GM18517 (cell line): Measurements from ENCODE around the gene PRR35.
A peak's percentile ranks its signal among the peaks of the same experiment; 100 is the strongest.

ENCODE experiments used
- ATAC-seq: cut with Tn5 transposase; IDR thresholded peaks from one replicate; pipeline ENCODE4 v1.9.1; 2021; ENCODE audit warnings: mild to moderate bottlenecking, moderate library complexity; ENCODE audit not compliant: unreplicated experiment

Gene PRR35

DNA sequence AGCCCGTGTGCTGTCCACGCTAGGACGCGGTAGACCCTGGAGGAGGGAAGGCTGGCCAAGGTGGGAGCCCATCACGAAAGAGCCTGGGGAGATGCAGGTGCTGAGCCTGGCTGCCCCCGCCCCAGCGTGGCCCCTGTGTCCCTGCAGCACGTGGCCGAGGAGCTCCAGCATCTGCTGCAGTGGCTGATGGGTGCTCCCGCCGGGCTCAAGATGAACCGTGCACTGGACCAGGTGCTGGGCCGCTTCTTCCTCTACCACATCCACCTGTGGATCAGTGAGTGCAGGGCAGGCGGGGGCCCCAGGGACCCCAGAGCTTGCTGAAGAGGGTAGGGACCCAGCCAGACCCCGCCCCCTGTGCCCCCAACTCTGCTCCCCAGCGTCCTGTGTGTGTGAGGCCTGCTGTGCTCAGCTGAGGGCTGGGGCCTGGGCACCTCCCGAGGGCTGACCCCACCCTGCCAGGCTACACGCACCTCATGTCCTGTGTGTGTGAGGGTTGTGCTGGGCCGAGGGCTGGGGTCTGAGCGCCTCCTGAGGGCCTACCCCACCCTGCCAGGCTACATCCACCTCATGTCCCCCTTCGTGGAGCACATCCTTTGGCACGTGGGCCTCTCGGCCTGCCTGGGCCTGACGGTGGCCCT, 18.2 kb downstream of the PRR35 start:
- ATAC-seq: no peak

DNA sequence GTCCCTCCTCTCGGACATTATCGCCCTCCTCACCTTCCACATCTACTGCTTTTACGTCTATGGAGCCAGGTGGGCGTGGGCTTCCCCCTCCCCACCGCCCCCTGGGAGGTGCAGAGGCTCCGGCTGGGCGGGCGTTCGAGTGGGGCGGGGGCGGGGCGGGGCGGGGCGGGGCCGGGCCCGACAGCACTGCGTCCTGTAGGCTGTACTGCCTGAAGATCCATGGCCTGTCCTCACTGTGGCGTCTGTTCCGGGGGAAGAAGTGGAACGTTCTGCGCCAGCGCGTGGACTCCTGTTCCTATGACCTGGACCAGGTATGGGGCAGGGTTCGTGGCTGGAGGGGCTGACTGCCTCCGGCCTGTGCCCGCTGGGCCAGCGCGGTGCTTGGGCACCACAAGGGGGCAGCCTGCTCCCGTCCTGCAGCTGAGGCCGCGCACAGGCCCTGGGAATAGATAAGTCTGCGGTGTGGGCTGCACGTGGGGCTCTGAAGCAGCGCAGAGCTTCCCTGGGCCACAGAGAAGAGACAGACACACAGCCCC, 18.7 kb downstream of the PRR35 start:
- no peak for ATAC-seq

DNA sequence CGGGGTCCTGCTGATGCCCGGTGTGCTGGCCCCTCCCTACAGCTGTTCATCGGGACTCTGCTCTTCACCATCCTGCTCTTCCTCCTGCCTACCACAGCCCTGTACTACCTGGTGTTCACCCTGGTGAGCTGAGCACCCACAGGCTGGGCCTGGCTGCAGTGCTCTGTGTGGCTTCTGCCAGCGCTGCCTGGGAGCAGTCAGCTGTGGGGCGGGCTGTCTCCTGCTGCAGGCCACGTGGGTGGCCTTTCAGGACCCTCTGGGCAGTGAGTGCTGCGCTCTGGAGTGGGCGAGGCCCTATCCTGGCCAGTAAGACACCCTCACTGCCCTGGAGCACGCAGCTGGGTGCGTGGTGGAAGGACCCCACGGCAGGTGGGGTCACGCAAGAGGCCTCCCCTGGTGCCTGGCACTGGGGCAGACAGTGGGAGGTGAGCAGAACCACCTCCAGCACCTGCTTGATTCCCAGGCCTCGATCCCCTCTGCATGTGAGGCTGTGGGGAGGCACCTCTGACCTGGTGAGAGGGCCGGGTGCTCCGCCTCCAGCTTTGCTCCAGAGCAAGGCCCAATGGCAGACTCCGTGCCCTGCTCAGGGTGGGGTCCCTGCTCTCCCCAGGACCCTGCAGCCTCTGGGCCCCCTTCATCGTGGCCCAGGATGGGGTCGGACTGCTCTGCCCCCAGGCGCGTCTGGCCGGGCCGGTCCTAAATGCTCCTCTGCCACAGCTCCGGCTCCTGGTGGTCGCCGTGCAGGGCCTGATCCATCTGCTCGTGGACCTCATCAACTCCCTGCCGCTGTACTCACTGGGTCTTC, 20.1 kb downstream of the PRR35 start:
- no peak for ATAC-seq

DNA sequence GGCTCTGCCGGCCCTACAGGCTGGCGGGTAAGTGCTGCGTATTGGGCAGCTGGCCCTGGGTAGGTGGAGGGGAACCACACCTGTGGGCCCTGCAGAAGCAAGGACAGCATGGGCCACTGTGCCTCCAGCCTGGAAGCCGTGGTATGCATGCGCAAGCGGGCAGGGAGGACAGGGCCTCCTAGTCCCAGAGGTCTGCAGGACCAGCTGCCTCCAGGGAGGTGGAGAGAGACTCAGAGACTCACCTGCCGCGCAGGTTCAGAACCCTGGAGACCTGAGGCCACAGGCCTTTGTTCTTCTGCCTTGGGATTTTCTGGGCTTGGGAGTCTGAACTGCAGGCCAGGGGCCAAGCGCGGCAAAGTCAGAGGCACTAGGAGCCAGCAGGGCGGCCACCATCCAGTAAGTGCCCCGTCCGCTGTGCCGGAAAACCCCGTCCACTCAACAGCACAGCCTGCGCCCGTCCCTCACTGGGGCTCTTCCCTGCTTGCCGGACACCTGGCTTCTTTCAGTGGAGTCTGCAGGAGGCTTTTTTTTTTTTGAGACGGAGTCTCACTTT, 20.8 kb downstream of the PRR35 start:
- no peak for ATAC-seq

DNA sequence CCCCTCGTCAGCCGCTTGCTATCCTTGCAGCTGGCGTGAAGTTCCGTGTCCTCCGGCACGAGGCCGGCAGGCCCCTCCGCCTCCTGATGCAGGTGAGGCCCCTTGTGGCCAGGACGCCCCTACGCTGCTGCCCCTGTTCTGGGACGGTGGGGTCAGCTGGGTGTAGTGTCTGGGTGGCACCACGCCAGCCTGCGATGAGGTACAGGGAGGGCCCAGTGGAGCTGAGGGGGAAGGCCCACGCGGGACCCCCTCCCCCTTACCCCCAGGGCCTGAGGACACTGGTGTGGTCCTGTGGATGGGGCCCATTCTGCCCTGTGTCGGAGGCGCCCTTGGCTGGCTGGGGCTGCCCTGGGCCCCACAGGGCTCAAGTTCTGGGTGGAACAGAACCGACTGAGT, 22.0 kb downstream of the PRR35 start:
- ATAC-seq: no peak

DNA sequence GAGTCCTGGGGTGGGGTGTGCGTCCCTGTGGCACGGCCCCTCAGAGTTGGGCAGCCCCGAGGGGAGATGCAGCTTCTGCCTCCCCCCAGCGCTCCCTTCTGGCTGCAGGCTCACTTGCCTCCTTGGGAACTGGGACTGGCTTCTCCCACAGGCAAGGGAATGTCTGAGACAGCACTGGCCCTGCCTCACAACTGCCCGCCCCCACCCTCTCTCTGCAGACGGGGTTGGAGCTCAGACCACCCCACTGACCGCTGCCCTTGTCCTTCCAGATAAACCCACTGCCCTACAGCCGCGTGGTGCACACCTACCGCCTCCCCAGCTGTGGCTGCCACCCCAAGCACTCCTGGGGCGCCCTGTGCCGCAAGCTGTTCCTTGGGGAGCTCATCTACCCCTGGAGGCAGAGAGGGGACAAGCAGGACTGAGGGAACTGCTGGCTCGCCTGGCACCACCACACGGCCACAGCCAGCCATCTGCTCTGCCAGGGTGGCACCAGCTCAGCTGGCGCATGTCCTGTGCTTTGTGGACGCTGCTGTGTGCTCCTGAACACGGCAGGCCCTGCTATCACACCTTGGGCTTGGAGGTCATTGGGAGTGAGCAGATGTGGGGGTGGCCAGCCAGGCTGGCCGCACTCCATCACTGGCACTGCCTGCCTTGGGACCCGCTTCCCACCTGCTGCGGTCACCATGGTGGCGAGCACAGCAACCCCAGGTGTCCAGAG, 22.6 kb downstream of the PRR35 start:
- no peak for ATAC-seq

DNA sequence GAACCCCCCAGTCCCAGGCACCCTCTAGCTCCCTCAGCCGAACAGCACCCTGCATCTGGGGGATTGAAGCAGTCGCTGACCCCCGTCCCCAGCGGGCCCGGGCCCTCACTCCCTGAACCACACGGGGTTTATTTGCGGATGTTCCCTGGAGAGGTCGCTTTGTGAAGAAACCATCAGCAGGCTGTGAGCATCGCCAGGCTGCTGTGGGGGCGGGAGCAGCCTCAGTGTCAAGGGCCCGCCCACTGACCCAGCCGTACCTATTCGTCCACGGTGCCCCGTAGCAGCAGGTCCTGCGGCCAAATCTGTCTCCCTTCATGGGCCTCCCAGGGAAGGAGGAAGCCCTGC, 23.2 kb downstream of the PRR35 start:
- no peak for ATAC-seq

DNA sequence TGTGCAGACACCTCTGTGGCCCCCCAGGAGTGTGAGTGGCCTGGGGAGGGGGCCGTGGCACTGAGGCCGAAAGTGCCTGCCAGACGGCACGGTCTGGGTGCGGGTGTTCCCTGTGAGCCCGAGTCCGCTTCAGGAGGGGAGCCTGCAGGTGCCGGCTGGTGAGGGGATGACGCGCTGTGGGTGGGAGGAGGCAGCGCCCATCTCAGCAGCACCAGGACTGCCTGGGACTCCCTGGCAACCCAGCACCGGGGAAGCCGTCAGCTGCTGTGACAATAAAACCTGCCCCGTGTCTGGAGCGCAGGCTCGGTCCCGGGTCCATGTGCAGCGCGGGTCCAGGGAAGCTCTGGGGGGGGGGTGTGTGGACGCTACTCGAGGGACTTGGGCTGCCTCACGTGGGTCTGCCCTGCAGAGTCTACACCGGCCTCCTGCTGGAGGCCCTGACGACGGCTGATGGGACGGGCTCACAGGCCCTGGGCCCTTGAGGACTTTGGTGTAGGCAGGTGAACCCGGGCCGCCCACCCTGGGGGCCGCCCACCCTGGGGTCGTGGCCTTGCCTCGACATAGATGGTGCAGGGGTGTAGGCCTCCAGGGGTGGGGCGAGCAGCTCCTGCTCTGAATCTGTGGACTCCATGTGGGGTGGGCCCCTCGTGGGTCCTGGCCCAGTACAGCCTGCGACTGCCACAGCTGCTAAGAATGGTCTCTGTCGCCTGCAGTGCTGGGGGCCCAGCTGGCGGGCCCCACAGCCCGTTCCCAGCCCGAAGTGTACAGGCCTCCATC, 23.8 kb downstream of the PRR35 start:
- no peak for ATAC-seq

DNA sequence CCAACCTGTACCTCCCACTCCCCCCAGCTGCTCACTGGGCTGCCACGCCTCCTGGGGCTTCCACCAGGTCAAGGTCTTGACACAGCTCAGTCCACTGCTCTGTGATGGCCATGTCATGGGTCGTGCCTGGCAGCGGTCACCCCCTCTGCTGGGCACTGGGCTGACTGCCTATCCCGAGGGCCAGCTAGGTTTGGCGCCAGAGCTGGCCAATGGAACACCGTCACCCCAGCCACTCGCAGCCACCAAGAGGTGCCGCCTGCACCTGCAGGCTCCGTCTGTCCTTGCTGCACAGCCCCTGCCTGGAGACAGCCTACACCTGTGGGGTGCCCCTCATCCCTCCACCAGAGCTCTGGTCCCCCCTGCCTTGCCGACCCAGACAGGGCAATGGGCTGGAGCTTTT, 25.2 kb downstream of the PRR35 start:
- ATAC-seq: no peak

DNA sequence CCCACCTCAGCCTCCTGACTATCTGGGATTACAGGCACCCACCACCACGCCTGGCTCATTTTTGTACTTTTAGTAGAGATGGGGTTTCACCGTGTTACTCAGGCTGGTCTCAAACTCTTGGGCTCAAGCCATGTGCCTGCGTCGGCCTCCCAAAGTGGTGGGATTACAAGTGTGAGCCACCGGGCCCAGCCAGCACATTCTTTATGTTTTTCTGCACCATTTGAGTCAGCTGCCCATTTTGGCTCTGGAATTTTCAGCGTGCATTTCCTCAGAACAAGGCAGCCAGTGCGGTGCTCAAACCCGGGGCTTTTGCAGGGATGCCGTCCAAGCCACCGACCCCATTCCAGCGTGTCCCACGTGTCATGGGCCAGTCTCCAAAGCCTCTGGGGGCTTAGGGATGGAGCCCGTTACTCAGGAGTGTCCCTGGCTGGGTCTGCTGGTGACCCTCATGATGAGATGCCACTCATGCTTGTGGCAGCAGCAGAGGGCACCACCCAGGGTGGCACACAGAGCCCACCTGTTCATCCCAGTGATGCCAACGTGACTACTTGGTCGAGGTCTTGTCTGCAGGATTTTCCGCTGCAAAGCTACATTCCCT, 26.0 kb downstream of the PRR35 start:
- no peak for ATAC-seq

DNA sequence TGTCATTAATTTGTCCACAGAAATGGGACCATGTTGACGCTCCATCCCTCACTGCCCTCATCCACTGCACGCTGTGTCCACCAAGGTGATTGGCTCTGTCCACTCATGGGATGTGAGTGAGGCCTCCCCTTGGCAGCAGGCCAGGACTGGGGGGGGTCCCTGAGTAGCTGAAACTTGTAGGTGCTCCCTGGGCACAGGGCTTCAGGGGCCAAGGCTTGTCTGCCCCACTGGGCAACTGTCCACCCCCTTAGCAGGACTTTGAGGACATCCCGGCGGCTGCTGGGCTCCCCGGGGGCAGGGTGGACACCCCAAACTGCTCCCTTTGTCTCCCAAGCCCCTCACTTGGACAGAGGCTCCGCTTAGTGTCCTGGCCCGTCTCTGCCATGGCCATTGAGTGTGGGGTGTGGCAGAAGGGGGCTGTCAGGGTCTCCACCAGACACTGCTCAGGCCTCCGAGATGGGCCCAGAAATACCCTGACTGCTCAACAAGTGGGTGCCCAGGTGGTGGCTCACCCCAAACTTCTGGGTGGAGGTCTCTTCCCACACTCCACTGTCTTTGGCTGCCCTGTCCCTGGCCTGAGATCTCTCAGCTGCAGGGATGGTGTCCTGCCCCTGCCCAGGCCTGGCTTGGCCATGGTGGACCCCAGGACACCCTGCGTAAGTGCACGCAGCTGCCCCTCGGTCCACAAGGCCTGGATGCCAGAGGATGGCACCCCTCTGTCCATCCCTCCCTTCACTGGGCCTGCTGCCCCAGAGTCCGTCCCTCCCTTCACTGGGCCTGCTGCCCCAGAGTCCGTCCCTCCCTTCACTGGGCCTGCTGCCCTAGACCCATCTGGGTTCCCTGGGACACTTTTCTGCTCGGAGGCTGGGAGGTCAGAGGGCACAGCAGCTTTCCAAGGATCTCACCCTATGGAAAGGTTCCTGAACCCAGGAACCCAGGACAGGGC, 26.7 kb downstream of the PRR35 start:
- ATAC-seq: no peak

DNA sequence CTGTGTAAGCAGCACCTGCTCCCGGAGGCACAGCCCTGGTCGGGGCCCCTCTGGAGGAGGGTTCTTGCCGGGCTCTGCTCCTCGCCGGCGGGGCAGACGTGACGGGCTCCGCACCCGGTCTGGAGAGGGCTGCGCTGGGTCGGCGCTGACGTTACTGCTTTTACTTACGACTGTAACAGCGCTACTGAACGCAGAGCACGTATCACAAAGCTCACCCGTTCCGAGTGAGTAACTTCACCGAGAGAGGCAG, 28.4 kb downstream of the PRR35 start:
- peak; percentile 12 for ATAC-seq

DNA sequence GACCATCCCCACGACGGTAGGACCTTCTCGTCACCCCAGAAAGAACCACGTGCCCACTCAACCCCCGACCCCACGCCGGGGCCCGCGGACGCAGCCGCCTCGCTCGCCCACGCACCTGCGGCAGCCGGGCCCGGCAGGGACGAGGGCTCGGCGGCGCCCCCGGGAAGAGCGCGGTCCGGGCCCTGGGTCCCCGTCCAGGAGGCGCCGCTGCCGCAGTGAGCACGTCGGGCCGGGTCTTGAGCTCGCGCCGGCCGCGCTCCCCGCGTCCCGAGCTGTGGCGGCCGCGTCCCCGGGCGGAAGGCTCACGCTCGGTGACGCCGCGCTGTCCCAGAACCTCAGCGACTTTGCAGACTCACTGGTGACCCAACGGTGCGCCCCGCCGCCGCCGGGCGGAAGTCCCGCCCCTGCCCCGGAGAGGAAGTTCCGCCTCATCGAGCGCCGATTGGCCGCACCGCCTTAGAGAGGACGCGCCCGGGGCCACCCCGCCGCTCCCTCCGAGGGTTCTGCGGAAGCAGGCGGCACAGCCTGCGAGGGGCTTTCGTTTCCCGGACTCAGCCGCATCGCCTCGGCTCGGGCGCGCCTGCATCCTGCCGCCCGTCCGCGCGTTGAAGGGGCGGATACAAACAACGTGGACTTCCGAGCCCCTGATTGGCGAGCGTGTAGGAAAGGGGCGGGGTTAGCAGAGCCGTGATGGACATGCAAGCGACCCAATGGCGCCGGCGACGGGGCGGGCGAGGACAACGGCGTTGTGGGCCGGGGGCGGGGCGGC, 28.9 kb downstream of the PRR35 start:
- ATAC-seq: peak; percentile 78

DNA sequence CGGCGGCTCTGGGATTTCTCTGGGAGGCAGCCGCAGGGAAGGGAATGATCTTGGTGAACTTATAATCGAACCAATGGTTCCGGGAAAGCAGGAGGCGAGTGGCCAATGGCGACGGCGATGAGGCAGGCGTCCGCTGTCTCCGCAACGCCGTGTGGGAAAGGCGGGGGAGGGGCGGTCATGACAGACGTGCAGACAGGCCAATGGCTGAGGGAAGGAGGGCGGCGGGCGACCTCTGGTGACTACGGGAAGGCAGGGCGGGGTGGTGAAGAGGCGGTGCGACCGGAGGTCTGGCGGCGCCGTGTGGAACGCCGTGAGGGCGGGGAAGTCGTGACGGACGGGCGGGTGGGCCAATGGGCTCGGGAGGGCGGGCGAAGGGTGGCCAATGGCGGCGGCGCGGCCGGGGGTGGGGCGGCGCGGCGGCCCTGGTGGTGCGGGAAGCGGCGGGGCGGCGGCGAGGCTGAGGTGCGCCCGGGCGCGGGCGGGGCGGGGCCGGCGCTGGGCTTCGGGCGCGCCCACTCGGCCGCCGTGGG, 29.5 kb downstream of the PRR35 start, which contains the start of gene RAB40C:
Gene RAB40C (plus strand): TSS at position 409 of the 530 bp plus-strand sequence. CDS start 226 bp downstream, outside the sequence.
- ATAC-seq: peak; percentile 75

DNA sequence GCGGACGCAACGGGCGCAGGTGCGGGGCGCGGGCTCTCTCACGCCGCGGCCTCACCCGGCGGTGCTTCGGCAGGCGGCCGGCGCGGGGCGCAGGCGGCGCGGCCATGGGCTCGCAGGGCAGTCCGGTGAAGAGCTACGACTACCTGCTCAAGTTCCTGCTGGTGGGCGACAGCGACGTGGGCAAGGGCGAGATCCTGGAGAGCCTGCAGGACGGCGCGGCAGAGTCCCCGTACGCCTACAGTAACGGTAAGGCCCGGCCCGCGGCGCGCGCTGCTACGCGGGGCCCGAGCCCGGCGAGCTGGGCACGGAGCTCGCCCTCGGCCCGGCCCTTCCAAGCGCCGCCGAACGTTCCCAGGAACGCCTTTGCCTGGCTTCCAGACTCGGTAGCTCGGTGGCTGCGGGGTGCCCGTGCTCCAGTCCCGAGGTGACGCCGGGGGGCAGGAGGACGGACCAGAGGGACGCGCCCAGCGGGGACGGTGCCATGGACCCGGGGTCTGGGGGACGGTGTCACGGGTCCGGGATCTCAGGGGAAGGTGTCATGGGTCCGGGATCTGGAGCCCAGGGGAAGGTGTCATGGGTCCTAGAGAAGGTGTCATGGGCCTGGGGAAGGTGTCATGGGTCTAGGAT, 30.1 kb downstream of the PRR35 start:
- no peak for ATAC-seq

DNA sequence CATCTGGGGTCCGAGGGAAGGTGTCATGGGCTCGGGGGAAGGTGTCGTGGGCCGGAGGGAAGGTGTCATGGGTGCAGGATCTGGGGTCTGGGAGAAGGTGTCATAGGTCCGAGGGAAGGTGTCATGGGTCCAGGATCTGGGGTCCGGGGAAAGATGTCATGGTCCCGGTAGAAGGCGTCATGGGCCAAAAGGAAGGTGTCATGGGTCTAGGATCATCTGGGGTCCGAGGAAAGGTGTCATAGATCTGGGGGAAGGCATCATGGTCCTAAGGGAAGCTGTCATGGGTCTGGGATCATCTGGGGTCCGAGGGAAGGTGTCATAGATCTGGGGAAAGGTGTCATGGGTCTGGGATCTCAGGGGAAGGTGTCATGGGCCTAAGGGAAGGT, 30.6 kb downstream of the PRR35 start:
- no peak for ATAC-seq

DNA sequence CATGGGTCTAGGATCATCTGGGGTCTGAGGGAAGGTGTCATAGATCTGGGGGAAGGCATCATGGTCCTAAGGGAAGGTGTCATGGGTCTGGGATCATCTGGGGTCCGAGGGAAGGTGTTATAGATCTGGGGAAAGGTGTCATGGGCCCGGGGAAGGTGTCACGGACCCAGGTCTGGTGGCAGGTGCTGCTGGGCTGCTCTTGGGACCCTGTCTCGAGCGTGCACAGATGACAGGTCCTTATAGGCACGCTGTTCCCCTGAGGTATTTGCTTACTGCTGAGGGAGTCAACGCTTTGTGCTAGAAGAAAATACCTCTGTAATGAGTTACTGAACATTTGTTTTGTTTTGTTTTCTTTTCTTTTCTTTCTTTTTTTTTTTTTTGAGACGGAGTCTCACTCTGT, 31.0 kb downstream of the PRR35 start:
- no peak for ATAC-seq

DNA sequence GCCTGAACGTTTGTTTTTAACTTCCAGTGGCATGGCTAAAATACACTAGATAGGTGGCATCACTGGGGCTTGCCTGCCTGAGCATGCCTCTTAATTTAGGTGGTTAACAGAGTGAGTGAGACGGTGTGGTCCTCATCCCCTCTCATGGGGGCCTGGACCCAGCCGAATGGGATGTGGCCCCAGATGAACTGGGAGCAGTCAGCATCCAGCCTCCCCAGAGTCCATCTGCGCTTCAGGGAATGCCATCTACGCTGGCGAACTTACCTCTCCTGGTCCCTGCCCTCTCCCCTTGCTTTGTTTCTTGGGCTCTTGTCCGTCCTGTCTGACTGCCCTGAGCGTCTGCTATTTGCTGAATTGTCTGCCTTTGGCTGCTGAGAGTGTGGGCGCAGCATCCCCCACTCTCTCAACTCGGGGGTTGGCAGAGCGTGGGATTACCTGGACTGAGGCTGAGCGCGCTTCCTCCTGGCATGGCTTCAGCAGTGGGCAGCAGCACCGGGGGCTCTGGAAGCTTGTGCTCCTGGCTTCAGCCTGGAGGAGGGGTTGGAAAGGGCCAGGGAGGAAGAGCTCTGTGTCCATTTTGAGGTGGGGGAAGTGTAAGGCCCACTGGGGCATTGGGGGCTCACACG, 31.8 kb downstream of the PRR35 start:
- no peak for ATAC-seq
